GM21786 (cell line): Measurements from ENCODE around the gene GALNTL6.

Experiments used
- ATAC-seq: cut with Tn5 transposase; IDR thresholded peaks from one replicate; pipeline ENCODE4 v1.9.1; 2021; ENCODE audit not compliant: unreplicated experiment

Gene GALNTL6

GRCh38 chr4:172517391-172517790 lies 704.2 kb downstream of the GALNTL6 start:
- ATAC-seq: no peak

DNA sequence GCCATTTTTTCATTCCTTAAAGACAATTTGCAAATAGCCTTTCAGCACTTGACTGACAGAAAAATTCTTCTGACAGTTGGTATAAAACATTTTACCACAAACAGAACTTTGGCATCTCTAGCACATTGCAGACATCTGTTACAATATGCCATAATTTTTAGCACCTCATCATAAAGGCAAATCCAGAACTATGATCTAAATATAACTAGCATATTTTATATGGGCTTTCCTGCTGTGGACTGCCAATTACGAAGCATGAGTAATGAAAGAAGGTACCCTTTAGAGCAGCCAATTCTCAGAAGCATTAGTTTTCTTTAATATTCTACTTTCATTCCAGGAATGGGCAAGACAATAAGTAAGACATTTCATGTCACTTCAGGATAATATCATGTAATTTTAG lies 708.0 kb downstream of the GALNTL6 start:
- ATAC-seq: no peak

DNA sequence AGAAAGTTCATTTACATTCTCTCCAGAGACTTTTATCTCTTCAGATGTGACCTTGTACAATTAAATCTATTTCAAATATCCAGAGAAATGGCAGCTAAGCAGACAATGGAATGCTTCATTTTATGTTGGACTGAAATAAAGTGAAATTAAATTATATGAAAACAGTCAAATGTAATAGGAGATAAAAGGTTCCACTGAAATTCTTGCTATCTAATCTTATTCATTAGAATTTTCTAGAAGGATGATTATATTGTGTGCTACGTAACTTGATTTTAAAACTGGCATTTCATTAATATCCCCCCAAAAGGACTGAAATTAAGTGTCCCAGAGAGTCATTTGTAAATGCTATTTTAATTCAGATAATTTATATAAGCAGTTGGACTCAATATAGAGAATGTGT lies 708.5 kb downstream of the GALNTL6 start:
- no peak for ATAC-seq

- ATAC-seq: no peak
Observed at GRCh38 chr4:172543249-172543648, 730.0 kb downstream of the GALNTL6 start.

DNA sequence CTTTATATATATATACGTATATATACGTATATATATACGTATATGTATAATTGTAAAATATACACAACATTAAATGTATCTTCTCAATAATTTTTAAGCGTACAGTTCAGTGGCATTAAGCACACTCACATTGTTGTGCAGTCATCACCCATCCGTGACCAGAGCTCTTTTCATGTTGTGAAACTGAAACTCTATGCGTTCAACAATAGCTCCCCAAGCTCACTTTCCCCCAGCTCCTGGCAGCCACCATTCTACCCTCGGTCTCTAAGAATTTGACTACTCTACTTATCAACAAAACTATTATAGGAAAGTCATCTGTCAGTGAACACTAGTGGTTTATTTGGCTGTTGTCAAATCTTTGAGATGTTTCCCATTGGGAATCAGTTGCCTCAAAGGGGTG lies 733.6 kb downstream of the GALNTL6 start:
- peak; percentile 88 for ATAC-seq

GRCh38 chr4:172547724-172548123 lies 734.5 kb downstream of the GALNTL6 start:
- no peak for ATAC-seq

DNA sequence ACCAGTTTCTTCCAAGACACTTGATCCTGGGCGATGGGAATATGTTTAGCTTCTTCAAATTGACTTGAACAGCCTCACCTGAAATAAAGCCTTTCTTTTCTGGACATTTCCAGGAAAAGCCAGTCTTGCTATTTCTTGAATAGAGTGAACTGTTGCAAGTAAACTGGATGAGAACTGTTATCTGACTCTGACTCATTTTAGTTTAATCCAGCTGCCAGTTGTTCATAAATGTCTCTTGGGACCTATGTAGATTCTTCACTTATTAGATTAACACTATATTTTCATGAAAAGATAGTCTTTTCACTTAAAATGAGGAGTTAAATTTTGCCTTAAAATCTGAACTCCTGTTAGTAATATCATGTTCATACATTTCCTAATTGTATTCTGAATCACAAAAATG lies 740.0 kb downstream of the GALNTL6 start:
- no peak for ATAC-seq

GRCh38 chr4:172554588-172554987 lies 741.4 kb downstream of the GALNTL6 start:
- no peak for ATAC-seq

GRCh38 chr4:172555725-172556124 lies 742.5 kb downstream of the GALNTL6 start:
- ATAC-seq: no peak

- ATAC-seq: no peak
Observed at GRCh38 chr4:172573899-172574298, 760.7 kb downstream of the GALNTL6 start.

GRCh38 chr4:172578712-172579111 lies 765.5 kb downstream of the GALNTL6 start:
- no peak for ATAC-seq

DNA sequence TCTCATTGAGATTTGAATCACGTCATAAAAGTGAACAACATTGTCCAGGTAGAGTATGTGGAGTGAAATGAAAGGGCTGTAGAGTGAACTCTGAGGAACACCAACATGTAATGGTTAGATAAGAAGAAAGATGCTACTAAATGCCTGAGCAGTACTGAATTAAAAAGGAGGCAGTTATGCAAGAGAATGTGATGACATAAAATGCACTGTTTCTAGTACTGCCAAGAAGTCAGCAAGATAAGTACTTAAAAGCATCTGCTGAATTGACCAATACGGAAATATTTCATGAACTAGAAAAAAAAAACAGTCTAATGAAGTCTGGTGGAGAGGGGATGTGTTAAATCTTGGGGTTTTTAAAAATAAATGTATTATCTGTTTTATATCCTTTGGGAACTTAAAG lies 771.6 kb downstream of the GALNTL6 start:
- no peak for ATAC-seq

GRCh38 chr4:172596206-172596605 lies 783.0 kb downstream of the GALNTL6 start:
- ATAC-seq: no peak

DNA sequence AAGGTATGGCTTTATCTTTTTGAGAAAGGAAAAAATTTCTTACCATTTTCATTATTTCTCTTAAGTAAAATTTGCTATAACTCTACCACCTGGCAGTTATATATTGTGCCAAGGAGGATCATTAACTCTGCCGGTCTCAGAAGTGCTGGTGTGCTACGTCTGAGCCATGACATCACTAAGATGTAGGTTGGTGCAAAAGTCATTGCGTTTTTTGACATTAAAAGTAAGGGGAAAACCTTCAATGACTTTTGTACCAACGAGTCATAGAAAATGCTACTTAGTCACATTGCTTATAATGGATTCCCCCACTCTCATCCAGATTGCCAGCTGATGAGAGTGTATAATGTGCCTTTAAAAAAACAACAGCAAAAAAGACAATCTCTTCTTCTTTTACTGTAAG lies 786.4 kb downstream of the GALNTL6 start:
- ATAC-seq: no peak

GRCh38 chr4:172601195-172601594 lies 788.0 kb downstream of the GALNTL6 start:
- ATAC-seq: no peak

GRCh38 chr4:172619218-172619617 lies 806.0 kb downstream of the GALNTL6 start:
- ATAC-seq: no peak

- no peak for ATAC-seq
Observed at GRCh38 chr4:172619798-172620197, 806.6 kb downstream of the GALNTL6 start.

DNA sequence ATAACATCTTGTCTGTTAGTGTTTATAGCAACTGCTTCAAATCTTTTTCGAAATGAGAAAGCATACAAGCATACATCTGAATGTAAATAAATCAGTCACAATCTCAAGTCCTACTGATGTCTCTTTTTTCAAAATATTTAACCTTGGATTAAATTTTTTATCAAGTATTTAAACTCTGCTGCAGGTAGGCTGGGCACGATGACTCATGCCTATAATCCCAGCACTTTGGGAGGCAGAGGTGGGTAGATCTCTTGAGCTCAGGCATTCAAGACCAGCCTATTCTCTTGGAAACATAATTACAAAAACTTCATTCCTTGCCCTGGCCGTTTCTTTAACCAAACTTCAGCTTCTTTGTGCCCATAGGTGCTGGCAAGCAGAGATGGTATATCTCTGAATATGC lies 815.1 kb downstream of the GALNTL6 start:
- ATAC-seq: no peak

GRCh38 chr4:172630280-172630679 lies 817.1 kb downstream of the GALNTL6 start:
- no peak for ATAC-seq

- ATAC-seq: no peak
Observed at GRCh38 chr4:172631832-172632231, 818.6 kb downstream of the GALNTL6 start.

- peak; percentile 44 for ATAC-seq
Observed at GRCh38 chr4:172648471-172648870, 835.3 kb downstream of the GALNTL6 start.

GRCh38 chr4:172649143-172649542 lies 835.9 kb downstream of the GALNTL6 start:
- no peak for ATAC-seq

DNA sequence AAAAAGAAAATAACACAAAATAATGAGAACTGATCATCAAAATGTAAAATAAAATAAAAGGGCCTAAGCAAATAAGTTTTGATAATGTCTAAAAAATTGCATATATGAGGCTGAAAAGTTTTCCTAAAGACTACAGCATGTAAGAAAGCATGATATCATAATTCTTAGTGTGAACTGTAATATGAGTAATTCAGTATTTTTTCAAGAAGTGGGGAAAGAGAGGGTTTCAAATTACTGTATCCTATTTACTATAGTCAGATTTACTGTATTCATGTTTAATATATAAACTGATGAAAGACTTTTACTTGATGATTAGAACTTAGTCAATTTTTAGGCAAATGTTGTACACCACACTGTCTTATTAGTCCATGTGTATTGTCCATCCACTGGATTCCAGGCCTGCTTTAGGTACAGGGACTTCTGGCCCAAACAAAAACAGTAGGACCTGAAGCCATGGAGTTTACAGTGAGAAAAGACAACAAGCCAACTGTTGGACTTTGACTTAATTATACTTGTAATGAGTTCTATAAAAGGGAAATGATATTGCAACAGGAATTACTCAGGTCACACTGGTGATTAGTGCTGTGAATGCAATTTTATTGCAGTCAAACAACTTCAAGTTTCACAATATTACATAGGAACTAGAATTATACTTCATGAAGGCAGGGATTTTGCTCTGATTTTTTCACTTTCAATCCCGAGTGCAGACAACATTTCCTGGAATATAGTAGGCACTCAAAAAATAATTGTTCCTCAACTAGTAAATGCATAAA lies 837.7 kb downstream of the GALNTL6 start:
- ATAC-seq: no peak
